WI38 (cell line): ENCODE results near the gene CNIH3.

ENCODE experiments used
- H3K4me3 ChIP-seq: 2 replicates; pipeline ENCODE4 v1.5.1; 2011; ENCODE audit warnings: low read depth, mild to moderate bottlenecking, control low read depth, low read length
- TF ChIP-seq, protein P1 (sequence below): IDR thresholded peaks from 2 replicates; pipeline ENCODE4 v1.5.1; 2012; ENCODE audit warnings: low read depth, mild to moderate bottlenecking, control low read depth, low read length

CNIH3 gene

DNA sequence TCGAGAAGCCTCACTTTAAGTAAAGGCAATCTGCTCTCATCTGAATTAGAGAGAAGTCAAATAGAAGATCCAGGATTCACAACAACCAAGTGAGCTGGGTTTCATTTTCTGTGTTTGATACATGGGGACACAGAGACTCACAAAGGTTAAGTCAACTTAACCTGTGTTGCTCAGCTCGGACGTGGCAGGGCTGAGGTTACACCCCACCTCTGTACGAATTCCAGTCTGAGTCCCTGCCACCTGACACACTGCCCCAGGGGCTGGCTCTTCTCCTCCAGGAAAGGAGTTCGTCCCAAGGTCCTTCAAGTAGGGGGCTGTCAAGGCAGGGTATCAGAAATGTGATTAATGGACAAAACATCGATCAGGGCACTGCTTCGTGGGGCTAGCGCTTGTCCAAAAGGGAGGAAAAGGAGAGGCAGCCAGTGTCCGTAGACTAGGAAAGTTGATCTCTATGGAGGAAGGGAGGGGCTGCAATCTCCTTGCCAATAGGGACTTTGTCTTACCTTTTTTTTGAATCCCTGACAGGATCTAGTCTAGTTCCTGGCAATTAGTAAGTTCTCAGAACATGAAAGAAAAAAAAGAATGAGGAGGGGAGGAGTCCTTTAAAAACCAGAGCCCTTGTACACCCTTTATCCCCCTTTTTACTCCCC lies 116.4 kb downstream of the CNIH3 start:
- no peak overlapping the region for H3K4me3 ChIP-seq
- TF ChIP-seq, protein P1, sequence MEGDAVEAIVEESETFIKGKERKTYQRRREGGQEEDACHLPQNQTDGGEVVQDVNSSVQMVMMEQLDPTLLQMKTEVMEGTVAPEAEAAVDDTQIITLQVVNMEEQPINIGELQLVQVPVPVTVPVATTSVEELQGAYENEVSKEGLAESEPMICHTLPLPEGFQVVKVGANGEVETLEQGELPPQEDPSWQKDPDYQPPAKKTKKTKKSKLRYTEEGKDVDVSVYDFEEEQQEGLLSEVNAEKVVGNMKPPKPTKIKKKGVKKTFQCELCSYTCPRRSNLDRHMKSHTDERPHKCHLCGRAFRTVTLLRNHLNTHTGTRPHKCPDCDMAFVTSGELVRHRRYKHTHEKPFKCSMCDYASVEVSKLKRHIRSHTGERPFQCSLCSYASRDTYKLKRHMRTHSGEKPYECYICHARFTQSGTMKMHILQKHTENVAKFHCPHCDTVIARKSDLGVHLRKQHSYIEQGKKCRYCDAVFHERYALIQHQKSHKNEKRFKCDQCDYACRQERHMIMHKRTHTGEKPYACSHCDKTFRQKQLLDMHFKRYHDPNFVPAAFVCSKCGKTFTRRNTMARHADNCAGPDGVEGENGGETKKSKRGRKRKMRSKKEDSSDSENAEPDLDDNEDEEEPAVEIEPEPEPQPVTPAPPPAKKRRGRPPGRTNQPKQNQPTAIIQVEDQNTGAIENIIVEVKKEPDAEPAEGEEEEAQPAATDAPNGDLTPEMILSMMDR: no peak

DNA sequence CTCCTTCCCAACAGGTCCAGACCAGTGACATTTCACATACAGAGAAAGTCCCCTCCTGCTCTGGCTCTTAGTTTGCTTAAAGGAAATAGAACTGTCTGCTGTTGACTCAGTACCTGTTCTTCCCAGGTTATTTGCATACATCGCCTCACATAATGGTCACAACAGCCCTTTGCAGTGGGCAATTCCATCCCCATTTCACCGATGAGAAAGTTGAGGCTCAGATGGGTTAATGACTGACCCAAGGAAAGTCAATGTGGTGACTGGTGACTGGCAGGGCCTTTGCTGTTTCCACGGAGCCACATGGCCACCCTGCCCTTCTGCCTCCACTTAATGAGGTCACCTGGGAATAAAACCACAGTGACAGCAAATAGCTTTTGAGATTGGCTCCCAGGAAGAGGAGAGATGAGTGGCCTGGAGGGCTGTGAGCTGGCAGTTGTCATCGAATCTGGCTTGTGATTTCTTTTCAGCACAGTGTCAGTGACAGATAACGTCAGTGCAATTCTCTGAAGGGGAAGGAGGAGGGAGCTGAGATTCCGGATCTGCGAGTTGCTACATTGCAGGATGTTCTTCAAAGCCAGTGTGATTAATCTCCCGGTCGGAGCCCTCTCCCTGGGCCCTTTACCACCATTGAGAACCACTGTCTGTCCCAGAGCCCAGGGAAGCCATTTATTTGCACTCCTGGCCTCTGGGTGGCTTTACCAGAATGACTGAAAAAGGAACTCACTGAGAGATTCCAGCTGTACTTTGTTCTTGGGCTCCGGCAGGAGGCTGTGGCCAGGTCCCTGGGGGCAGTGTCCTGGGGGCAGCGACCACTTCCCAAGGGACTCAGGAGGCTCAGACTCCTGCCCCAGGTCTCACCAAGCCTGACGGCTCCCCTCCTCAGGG lies 117.2 kb downstream of the CNIH3 start:
- TF ChIP-seq, protein P1: no peak
- H3K4me3 ChIP-seq: no peak overlapping the region

DNA sequence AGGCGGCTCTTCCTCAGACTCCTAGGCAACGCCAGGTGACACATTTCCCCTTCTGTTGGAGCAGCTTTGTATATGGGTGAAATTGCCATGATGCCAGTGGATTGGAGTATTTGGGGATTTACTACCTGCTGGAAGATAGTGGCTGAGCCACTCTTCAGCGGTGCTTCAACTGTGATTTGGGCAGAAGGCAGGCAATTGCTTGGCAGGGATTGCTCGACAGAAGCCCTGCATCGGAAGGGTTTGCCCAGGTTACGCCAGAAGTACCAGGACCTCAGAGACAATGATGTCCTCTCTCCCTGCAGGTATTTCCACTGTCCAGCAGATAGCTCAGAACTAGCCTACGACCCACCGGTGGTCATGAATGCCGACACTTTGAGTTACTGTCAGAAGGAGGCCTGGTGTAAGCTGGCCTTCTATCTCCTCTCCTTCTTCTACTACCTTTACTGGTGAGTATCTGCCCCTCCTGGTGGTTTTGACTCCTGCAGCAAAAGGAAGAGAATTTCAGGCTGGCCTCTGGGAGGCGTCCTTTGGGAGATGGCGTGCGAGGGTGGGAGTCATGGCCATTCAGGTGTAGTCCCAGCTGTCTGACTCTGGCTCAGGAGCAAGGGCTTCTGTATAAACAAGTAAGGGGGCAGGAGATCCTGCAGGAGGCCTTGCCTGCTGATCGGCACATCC lies 118.3 kb downstream of the CNIH3 start:
- TF ChIP-seq, protein P1: no peak
- no peak overlapping the region for H3K4me3 ChIP-seq

DNA sequence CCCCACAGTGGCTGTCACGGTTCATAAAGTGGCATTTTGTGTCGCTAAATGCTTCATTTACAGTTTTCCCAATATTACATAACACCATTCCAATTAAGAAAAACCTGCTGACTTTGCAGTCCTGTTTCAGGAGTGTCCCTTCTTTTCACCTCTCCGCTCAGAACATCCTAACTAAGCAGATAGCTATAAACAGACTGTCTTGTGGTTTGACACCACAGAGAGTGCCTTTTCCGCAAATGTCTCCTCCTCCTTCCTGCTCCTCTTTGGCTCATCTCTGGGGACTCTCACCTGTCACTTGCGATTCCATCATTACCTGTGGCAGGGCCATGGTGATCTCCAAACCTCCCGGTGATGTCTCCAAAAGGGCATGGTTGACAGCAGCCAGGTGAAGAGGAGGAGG lies 119.0 kb downstream of the CNIH3 start:
- TF ChIP-seq, protein P1: no peak

GRCh38 chr1:224736619-224737352 lies 120.7 kb downstream of the CNIH3 start:
- TF ChIP-seq, protein P1: no peak
- H3K4me3 ChIP-seq: no peak overlapping the region

More for the DNA sequence above, 119.0 kb downstream of the CNIH3 start:
- H3K4me3 ChIP-seq: no peak overlapping the region

DNA sequence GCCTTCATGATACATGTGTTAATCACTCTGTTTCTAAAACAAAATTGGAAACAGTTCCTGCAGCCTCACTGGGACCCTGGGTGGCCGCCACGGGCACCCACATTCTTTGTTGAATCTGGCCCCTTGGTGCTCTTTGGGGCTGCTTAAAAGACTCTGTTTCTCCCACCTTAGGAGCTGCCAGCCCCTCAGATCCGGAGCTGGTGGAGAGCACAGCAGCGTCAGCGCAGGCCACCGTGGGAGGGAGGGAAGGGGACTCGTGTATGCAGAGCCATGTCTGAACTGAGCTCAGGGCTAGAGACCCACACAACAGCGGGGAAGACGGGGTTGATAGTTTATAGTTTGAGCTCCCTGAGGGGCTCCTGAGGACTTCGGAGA lies 121.2 kb downstream of the CNIH3 start:
- H3K4me3 ChIP-seq: no peak overlapping the region
- TF ChIP-seq, protein P1: no peak
